HepG2 (cell line): ENCODE data around the gene SLC11A1. TPM values are rescaled to one million over a fixed set of nuclear protein-coding genes. Genes with fewer than 3 reads are reported as not detected.

Experiments used
- DMAP1 ChIP-seq: IDR thresholded peaks from 2 replicates; pipeline ENCODE4 v1.6.1; 2016
- DR1 ChIP-seq: sonication (generic); formaldehyde crosslinking; IDR thresholded peaks from 2 replicates; pipeline ENCODE4 v1.8.0; 2021; ENCODE audit warnings: mild to moderate bottlenecking, missing genetic modification reagents, inconsistent platforms
- GPBP1L1 ChIP-seq: sonication (generic); formaldehyde crosslinking; IDR thresholded peaks from 2 replicates; pipeline ENCODE4 v1.5.0; 2020; ENCODE audit warnings: mild to moderate bottlenecking, missing genetic modification reagents
- HDAC1 ChIP-seq: sonication (generic); formaldehyde crosslinking; IDR thresholded peaks from 2 replicates; pipeline ENCODE4 v1.5.1; 2020; ENCODE audit warnings: mild to moderate bottlenecking, missing genetic modification reagents
- JDP2 ChIP-seq: sonication (generic); formaldehyde crosslinking; IDR thresholded peaks from 2 replicates; pipeline ENCODE4 v1.8.1; 2022; ENCODE audit warnings: missing genetic modification reagents, borderline replicate concordance
- KLF9 ChIP-seq: IDR thresholded peaks from 2 replicates; pipeline ENCODE4 v1.6.1; 2016; ENCODE audit warnings: low read depth
- MXI1 ChIP-seq: IDR thresholded peaks from 3 replicates; pipeline ENCODE4 v1.6.1; 2012; ENCODE audit warnings: low read depth, low read length, inconsistent platforms, borderline replicate concordance
- NR2F6 ChIP-seq, 2 experiments: IDR thresholded peaks; 2 replicates each; pipeline ENCODE4 v1.6.1; 2016; ENCODE audit warnings: antibody characterized with exemption in 1 of 2, mild to moderate bottlenecking in 1 of 2
- SMYD3 ChIP-seq: sonication (generic); formaldehyde crosslinking; IDR thresholded peaks from 2 replicates; pipeline ENCODE4 v1.8.1; 2023; ENCODE audit warnings: mild to moderate bottlenecking, missing genetic modification reagents
- SP140L ChIP-seq: sonication (generic); formaldehyde crosslinking; IDR thresholded peaks from 2 replicates; pipeline ENCODE4 v1.4.0; 2020; ENCODE audit warnings: missing genetic modification reagents, borderline replicate concordance
- ZBTB20 ChIP-seq: sonication (generic); formaldehyde crosslinking; IDR thresholded peaks from 2 replicates; pipeline ENCODE4 v1.8.1; 2023; ENCODE audit warnings: missing genetic modification reagents, low read depth, mild to moderate bottlenecking, borderline replicate concordance
- ZNF101 ChIP-seq: sonication (generic); formaldehyde crosslinking; IDR thresholded peaks from 2 replicates; pipeline ENCODE4 v1.4.0; 2020; ENCODE audit warnings: mild to moderate bottlenecking, low read depth, missing genetic modification reagents, borderline replicate concordance
- ZNF143 ChIP-seq: sonication (generic); formaldehyde crosslinking; IDR thresholded peaks from 2 replicates; pipeline ENCODE4 v1.4.0; 2020; ENCODE audit warnings: missing genetic modification reagents
- ZNF232 ChIP-seq: sonication (generic); formaldehyde crosslinking; IDR thresholded peaks from 2 replicates; pipeline ENCODE4 v1.4.0; 2020; ENCODE audit warnings: missing genetic modification reagents, borderline replicate concordance
- ZNF451 ChIP-seq: sonication (generic); formaldehyde crosslinking; IDR thresholded peaks from 2 replicates; pipeline ENCODE4 v1.5.0; 2020; ENCODE audit warnings: mild to moderate bottlenecking, missing genetic modification reagents
- ZNF530 ChIP-seq: sonication (generic); formaldehyde crosslinking; IDR thresholded peaks from 2 replicates; pipeline ENCODE4 v1.5.0; 2020; ENCODE audit warnings: low read depth, mild to moderate bottlenecking, missing genetic modification reagents
- ZSCAN31 ChIP-seq: sonication (generic); formaldehyde crosslinking; IDR thresholded peaks from 2 replicates; pipeline ENCODE4 v1.5.0; 2020; ENCODE audit warnings: low read depth, mild to moderate bottlenecking, missing genetic modification reagents
- polyA plus RNA-seq, 8 experiments: library from polyadenylated mRNA; depleted of rRNA in 3 of 8; stranded (reverse) in 7 of 8; unstranded in 1 of 8; fragments of >200 nt; fragmentation: Illumina TruSeq in 4 of 8; extraction: Trizol in 4 of 8; gene quantifications; 2 replicates each; pipeline versions ENCODE4 v1.2.1 to v1.2.3, GENCODE V29; 2011 to 2016; ENCODE audit warnings: low read depth in 4 of 8, missing spikeins in 1 of 8, mixed read lengths in 1 of 8; ENCODE audit not compliant: insufficient read depth in 1 of 8
- total RNA-seq, 5 experiments: library from RNA; depleted of rRNA; stranded (reverse); fragments of >200 nt; fragmentation: Illumina TruSeq; extraction: Trizol; gene quantifications; 2 replicates each; pipeline ENCODE4 v1.2.3, GENCODE V29; 2016; ENCODE audit warnings: low read depth in 1 of 5
- TF ChIP-seq, protein P1 (sequence below), 2 experiments: sonication (generic) in 1 of 2; formaldehyde crosslinking in 1 of 2; IDR thresholded peaks; 2 replicates each; pipeline versions ENCODE4 v1.4.0 to v1.6.1; 2018 to 2020; ENCODE audit warnings: missing genetic modification reagents in 2 of 2, borderline replicate concordance in 1 of 2, low read depth in 1 of 2, mild to moderate bottlenecking in 1 of 2, missing biosample characterization in 1 of 2
- TF ChIP-seq, protein P2 (sequence below): sonication (generic); formaldehyde crosslinking; IDR thresholded peaks from 2 replicates; pipeline ENCODE4 v1.4.0; 2020; ENCODE audit warnings: missing genetic modification reagents
- TF ChIP-seq, protein P3 (sequence below): sonication (generic); formaldehyde crosslinking; IDR thresholded peaks from 2 replicates; pipeline ENCODE4 v1.8.1; 2023; ENCODE audit warnings: mild to moderate bottlenecking, inconsistent platforms, moderate library complexity, missing genetic modification reagents, borderline replicate concordance
- TF ChIP-seq, protein P4 (sequence below): sonication (generic); formaldehyde crosslinking; IDR thresholded peaks from 2 replicates; pipeline ENCODE4 v1.4.0; 2020; ENCODE audit warnings: mild to moderate bottlenecking, missing genetic modification reagents, borderline replicate concordance
- TF ChIP-seq, protein P5 (sequence below): sonication (generic); formaldehyde crosslinking; IDR thresholded peaks from 2 replicates; pipeline ENCODE4 v1.5.0; 2020; ENCODE audit warnings: missing genetic modification reagents, mild to moderate bottlenecking, borderline replicate concordance

SLC11A1 gene
- total and polyA plus RNA-seq, 2 of the 13 experiments (the other 11 are each of a cell fraction or from before 2014, with no cell fraction given), result 0.33 to 2.3 TPM

DNA sequence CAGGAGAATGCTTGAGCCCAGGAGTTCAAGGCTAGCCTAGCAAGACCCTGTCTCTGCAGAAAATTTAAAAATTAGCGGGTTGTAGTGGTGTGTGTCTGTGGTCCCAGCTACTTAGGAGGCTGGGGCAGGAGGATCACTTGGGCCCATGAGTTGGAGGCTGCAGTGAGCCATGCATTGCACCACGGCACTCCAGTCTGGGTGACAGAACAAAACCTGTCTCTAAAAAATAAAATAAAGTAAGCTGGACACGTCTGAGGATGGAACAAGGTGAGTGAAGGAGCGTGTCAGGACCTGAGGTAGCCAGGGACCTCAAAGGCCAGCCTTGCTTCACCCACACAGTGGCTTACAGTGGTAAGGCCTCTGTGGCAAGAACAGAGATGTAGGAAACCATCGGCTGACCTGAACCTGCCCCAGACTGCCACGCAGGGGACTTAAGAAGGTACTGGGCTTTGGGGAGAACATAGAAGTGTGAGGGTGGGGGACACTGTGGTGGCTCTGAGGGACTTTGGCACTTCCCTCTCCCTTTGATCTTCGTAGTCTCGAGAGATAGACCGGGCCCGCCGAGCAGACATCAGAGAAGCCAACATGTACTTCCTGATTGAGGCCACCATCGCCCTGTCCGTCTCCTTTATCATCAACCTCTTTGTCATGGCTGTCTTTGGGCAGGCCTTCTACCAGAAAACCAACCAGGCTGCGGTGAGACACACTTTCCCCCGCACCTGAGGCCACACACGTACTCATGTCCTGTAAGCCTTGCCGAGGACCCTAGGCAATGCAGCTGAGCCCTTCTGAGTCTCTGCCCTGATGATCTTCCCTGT is 7.5 kb downstream of the SLC11A1 start (continued):
- TF ChIP-seq, protein P1, sequence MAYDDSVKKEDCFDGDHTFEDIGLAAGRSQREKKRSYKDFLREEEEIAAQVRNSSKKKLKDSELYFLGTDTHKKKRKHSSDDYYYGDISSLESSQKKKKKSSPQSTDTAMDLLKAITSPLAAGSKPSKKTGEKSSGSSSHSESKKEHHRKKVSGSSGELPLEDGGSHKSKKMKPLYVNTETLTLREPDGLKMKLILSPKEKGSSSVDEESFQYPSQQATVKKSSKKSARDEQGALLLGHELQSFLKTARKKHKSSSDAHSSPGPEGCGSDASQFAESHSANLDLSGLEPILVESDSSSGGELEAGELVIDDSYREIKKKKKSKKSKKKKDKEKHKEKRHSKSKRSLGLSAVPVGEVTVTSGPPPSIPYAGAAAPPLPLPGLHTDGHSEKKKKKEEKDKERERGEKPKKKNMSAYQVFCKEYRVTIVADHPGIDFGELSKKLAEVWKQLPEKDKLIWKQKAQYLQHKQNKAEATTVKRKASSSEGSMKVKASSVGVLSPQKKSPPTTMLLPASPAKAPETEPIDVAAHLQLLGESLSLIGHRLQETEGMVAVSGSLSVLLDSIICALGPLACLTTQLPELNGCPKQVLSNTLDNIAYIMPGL (CRISPR knock-in tag; IDR thresholded peaks at IDR 0.05; ENCODE audit: borderline replicate concordance in 1 of 2, low read depth in 1 of 2), result peak in 1 of 2 experiments; percentile 21; a peak in 1 of 4 replicates
- TF ChIP-seq, protein P2, sequence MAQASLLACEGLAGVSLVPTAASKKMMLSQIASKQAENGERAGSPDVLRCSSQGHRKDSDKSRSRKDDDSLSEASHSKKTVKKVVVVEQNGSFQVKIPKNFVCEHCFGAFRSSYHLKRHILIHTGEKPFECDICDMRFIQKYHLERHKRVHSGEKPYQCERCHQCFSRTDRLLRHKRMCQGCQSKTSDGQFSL (CRISPR knock-in tag), result no peak
- TF ChIP-seq ZNF232 (no peak), ZSCAN31 (CRISPR knock-in tag) (no peak), HDAC1 (CRISPR knock-in tag) (peak; percentile 74), KLF9 (CRISPR knock-in tag) (no peak), GPBP1L1 (no peak), SP140L (CRISPR knock-in tag) (no peak), ZNF143 (CRISPR knock-in tag) (no peak), ZNF451 (CRISPR knock-in tag) (no peak), DMAP1 (CRISPR knock-in tag) (no peak; the same call in 1 of the 2 replicates), ZNF101 (no peak), NR2F6 (IDR thresholded peaks at IDR 0.05) (no peak), NR2F6 (CRISPR knock-in tag; IDR thresholded peaks at IDR 0.05) (peak; percentile 22; the same call in 1 of the 2 replicates), DR1 (CRISPR knock-in tag) (no peak), ZBTB20 (CRISPR knock-in tag) (no peak), JDP2 (CRISPR knock-in tag) (no peak), ZNF530 (CRISPR knock-in tag) (no peak), SMYD3 (CRISPR knock-in tag) (no peak), MXI1 (0 out of 3 replicates have a peak, but pooled peaks have one; percentile 9)
- TF ChIP-seq, protein P3, sequence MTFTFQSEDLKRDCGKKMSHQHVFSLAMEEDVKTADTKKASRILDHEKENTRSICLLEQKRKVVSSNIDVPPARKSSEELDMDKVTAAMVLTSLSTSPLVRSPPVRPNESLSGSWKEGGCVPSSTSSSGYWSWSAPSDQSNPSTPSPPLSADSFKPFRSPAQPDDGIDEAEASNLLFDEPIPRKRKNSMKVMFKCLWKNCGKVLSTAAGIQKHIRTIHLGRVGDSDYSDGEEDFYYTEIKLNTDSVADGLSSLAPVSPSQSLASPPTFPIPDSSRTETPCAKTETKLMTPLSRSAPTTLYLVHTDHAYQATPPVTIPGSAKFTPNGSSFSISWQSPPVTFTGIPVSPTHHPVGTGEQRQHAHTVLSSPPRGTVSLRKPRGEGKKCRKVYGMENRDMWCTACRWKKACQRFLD, result no peak
- TF ChIP-seq, protein P4, sequence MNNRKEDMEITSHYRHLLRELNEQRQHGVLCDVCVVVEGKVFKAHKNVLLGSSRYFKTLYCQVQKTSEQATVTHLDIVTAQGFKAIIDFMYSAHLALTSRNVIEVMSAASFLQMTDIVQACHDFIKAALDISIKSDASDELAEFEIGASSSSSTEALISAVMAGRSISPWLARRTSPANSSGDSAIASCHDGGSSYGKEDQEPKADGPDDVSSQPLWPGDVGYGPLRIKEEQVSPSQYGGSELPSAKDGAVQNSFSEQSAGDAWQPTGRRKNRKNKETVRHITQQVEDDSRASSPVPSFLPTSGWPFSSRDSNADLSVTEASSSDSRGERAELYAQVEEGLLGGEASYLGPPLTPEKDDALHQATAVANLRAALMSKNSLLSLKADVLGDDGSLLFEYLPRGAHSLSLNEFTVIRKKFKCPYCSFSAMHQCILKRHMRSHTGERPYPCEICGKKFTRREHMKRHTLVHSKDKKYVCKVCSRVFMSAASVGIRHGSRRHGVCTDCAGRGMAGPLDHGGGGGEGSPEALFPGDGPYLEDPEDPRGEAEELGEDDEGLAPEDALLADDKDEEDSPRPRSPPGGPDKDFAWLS (CRISPR knock-in tag), result no peak
- TF ChIP-seq, protein P5, sequence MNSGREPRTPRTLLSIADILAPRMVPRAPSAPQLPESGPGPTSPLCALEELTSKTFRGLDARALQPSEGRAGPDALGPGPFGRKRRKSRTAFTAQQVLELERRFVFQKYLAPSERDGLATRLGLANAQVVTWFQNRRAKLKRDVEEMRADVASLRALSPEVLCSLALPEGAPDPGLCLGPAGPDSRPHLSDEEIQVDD (CRISPR knock-in tag), result no peak
